ENCODE data around the gene MAN2B2. TPM values are rescaled to one million over a fixed set of nuclear protein-coding genes. Genes with fewer than 3 reads are reported as not detected.

MAN2B2 gene
- total and polyA plus RNA-seq, 9 of the 15 experiments (the other 6 are each of a cell fraction or from before 2014, with no cell fraction given) = 0.21 to 8.8 (median 3.7) TPM

- WGBS (ENCODE audit: insufficient coverage, low coverage, missing lambda C conversion rate) = 59% methylated on average over 7 of the region's 7 CpGs
- intact Hi-C loops (cut with micrococcal nuclease) (loop anchor here (5.0 kb wide), 1 partner anchor 82 kb away; no protein-coding TSS in a partner anchor), in situ Hi-C loops (cut with MboI) (no loop called here)
- no peak overlapping the region for H3K4me3 ChIP-seq
- peaks cover 6% of the 10 kb centered on the region; the same call in 1 of the 2 replicates for H4K20me1 ChIP-seq (replicated peaks; ENCODE audit: control insufficient read depth, insufficient read depth, low read length)
- no peaks in the 10 kb centered on the region for H3K9me3 ChIP-seq (replicated peaks; ENCODE audit: control insufficient read depth, insufficient read depth, low read depth, low read length)
- H3K9ac ChIP-seq (ENCODE audit: insufficient read depth in 1 of 2, low read depth in 2 of 2, low read length in 2 of 2) = no peak overlapping the region; a peak in 1 of 4 replicates
- H3K9me1 ChIP-seq (ENCODE audit: control insufficient read depth, insufficient read depth, low read length) = no peaks in the 10 kb centered on the region
- TF ChIP-seq CBX1 (IDR thresholded peaks at IDR 0.05; ENCODE audit: low read depth) = no peak
- TF ChIP-seq DLX4 (CRISPR knock-in tag; IDR thresholded peaks at IDR 0.05) = no peak
- peak; percentile 76 for TF ChIP-seq ZBTB33 (CRISPR knock-in tag; IDR thresholded peaks at IDR 0.05)
- FAIRE-seq = no peak
- no peak overlapping the region for H3K4me2 ChIP-seq (ENCODE audit: insufficient read depth, low read length)
- H3K27me3 ChIP-seq (ENCODE audit: control insufficient read depth in 2 of 2, insufficient read depth in 2 of 2, low read length in 2 of 2) = no peaks in the 10 kb centered on the region
- H3K36me3 ChIP-seq (ENCODE audit: control insufficient read depth, insufficient read depth, low read length) = no peaks in the 10 kb centered on the region; the same call in 2 of the 3 replicates
- H3K4me1 ChIP-seq (replicated peaks in 1 of 2; ENCODE audit: control insufficient read depth in 2 of 2, insufficient read depth in 2 of 2, low read length in 2 of 2) = peaks cover 10 to 40% of the 10 kb centered on the region in 2 experiments; a peak in 4 of 5 replicates
- no peak overlapping the region for H3K27ac ChIP-seq (ENCODE audit: extremely low read depth, low read depth, low read length)
- BruUV-seq (replicated peaks) = no TSS peak
- no peak overlapping the region for H2AFZ ChIP-seq (ENCODE audit: low read depth, low read length)
- ATAC-seq = no peak
- no peaks in the 10 kb centered on the region for H3K79me2 ChIP-seq (ENCODE audit: control insufficient read depth, insufficient read depth, low read length)
- POLR2A ChIA-PET = interaction anchor here (1.0 kb wide), 1 partner anchor 10 kb away, joined by 5 read pairs; no protein-coding TSS in a partner anchor
- DNase-seq (ENCODE audit: extremely low read depth in 1 of 4, low spot score in 3 of 4) = no peak
- CTCF ChIA-PET (ENCODE audit: low intra/inter-chr PET ratio) = no interaction called here
These were observed 19.9 kb downstream of the MAN2B2 start for GRCh38 chr4:6594826-6595355.

All from K562 (cell line).